ENCODE results near the gene KRTAP10-9. TPM values are rescaled to one million over a fixed set of nuclear protein-coding genes. Genes with fewer than 3 reads are reported as not detected.
"Not testable (repeated sequence)": the region's sequence is repeated elsewhere in the genome, so short reads cannot be mapped to it uniquely, and the experiment has no call there.

Gene KRTAP10-9
- total and polyA plus RNA-seq, 7 experiments from 2014 or later: not detected

- Mint-ChIP-seq H3K9me3 (peaks cover 8 to 47% (median 20%) of the 10 kb centered on the region in 11 donors), H3K4me3 (no peak overlapping the region), H3K27ac (peak overlapping the region in 1 of 9 donors; percentile 21), H3K4me1 (peaks cover 0 to 5% (median 0%) of the 10 kb centered on the region in 7 donors), H3K36me3 (peaks cover 8 to 14% (median 9%) of the 10 kb centered on the region in 5 donors), H3K27me3 (peaks cover 0 to 37% (median 6%) of the 10 kb centered on the region in 5 donors)
- no peak for ATAC-seq
- H3K9me3 ChIP-seq (ENCODE audit: control insufficient read depth in 2 of 3, low read length in 3 of 3): peaks cover 0 to 15% (median 0%) of the 10 kb centered on the region in 3 experiments
- no peak overlapping the region for H3K4me3 ChIP-seq (ENCODE audit: low read length)
- intact Hi-C loops (cut with micrococcal nuclease): no loop called here
- no peak for DNase-seq
- CTCF ChIA-PET: no interaction called here
- no peak overlapping the region for H3K27ac ChIP-seq (ENCODE audit: low read depth, low read length)
- POLR2A ChIA-PET: no interaction called here
- H3K27me3 ChIP-seq (ENCODE audit: control insufficient read depth in 2 of 2, insufficient read depth in 2 of 2, low read length in 2 of 2): no peaks in the 10 kb centered on the region
- no peaks in the 10 kb centered on the region for H3K36me3 ChIP-seq (ENCODE audit: control insufficient read depth in 2 of 3, insufficient read depth in 3 of 3, low read length in 3 of 3)
- no peaks in the 10 kb centered on the region for H3K4me1 ChIP-seq (ENCODE audit: control insufficient read depth in 2 of 2, insufficient read depth in 2 of 2, low read length in 2 of 2)
Observed at GRCh38 chr21:44606495-44606894, 20.4 kb upstream of the KRTAP10-9 start.

GRCh38 chr21:44609193-44609592 is 17.7 kb upstream of the KRTAP10-9 start:
- ChIA-PET POLR2A (no interaction called here), CTCF (no interaction called here)
- ATAC-seq: no peak
- Histone ChIP-seq H3K4me3 (ENCODE audit: low read length) (no peak overlapping the region), H3K4me1 (ENCODE audit: control insufficient read depth in 2 of 2, insufficient read depth in 2 of 2, low read length in 2 of 2) (no peaks in the 10 kb centered on the region), H3K27ac (ENCODE audit: low read depth, low read length) (no peak overlapping the region), H3K27me3 (ENCODE audit: control insufficient read depth in 2 of 2, insufficient read depth in 2 of 2, low read length in 2 of 2) (no peaks in the 10 kb centered on the region), H3K9me3 (ENCODE audit: control insufficient read depth in 2 of 3, low read length in 3 of 3) (peaks cover 0 to 19% (median 0%) of the 10 kb centered on the region in 3 experiments), H3K36me3 (ENCODE audit: control insufficient read depth in 2 of 3, insufficient read depth in 3 of 3, low read length in 3 of 3) (no peaks in the 10 kb centered on the region)
- DNase-seq: no peak
- peaks cover 0 to 11% (median 4%) of the 10 kb centered on the region in 7 donors for H3K4me1 Mint-ChIP-seq
- H3K27me3 Mint-ChIP-seq: peaks cover 0 to 30% (median 6%) of the 10 kb centered on the region in 5 donors
- intact Hi-C loops (cut with micrococcal nuclease): no loop called here
- peaks cover 8 to 14% (median 9%) of the 10 kb centered on the region in 5 donors for H3K36me3 Mint-ChIP-seq
- H3K4me3 Mint-ChIP-seq: no peak overlapping the region
- H3K9me3 Mint-ChIP-seq: peaks cover 8 to 48% (median 20%) of the 10 kb centered on the region in 11 donors
- H3K27ac Mint-ChIP-seq: no peak overlapping the region

DNA sequence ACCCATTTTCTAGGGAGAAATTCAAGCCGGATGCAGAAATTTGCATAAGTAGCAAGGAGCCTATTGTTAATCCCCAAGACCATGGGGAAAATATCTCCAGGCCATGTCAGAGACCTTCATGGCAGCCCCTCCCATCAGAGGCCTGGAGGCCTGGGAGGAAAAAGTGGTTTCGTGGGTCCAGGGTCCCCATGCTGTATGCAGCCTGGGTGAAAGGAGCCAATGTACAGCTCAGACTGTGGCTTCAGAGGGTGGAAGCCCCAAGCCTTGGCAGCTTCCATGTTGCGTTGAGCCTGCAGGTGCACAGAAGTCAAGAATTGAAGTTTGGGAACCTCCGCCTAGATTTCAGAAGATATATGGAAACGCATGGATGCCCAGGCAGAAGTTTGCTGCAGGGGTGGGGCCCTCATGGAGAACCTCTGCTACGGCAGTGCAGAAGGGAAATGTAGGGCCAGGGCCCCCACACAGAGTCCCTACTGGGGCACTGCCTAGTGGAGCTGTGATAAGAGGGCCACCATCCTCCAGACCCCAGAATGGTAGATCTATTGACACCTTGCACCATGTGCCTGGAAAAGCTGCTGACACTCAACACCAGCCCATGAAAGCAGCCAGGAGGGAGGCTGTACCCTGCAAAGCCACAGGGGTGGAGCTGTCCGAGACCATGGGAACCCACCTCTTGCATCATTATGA is 16.6 kb upstream of the KRTAP10-9 start:
- ATAC-seq, POLR2A ChIA-PET: not testable (repeated sequence)

DNA sequence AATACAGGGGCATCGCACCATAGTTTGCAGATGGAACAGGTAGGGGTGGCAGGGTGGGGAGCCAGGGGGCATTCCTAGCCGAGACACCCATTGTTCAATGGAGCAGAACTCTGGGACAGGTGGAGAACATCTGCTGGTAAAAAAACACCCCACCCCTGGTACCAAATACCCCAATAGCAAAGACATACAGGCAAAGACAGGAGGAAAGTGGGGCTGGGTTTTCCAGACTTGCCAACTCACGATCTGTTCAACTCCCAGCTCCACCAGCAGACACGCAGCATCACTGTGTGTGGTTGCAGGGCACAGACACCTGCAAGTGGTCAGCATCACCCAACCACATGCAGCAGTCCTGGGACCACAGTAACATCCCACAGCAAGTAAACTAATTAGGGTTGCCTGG is 15.3 kb upstream of the KRTAP10-9 start:
- DNase-seq: no peak
- Mint-ChIP-seq H3K4me3 (no peak overlapping the region), H3K9me3 (peaks cover 8 to 34% (median 18%) of the 10 kb centered on the region in 11 donors), H3K27me3 (peaks cover 0 to 11% (median 2%) of the 10 kb centered on the region in 5 donors), H3K36me3 (peaks cover 8 to 14% (median 9%) of the 10 kb centered on the region in 5 donors), H3K27ac (peak overlapping the region in 1 of 9 donors; percentile 47), H3K4me1 (peaks cover 5 to 28% (median 18%) of the 10 kb centered on the region in 7 donors)
- H3K36me3 ChIP-seq (ENCODE audit: control insufficient read depth in 2 of 3, insufficient read depth in 3 of 3, low read length in 3 of 3): no peaks in the 10 kb centered on the region
- H3K4me1 ChIP-seq (ENCODE audit: control insufficient read depth in 2 of 2, insufficient read depth in 2 of 2, low read length in 2 of 2): peaks cover 3 to 10% of the 10 kb centered on the region in 2 donors
- H3K9me3 ChIP-seq (ENCODE audit: control insufficient read depth in 2 of 3, low read length in 3 of 3): peaks cover 0 to 19% (median 0%) of the 10 kb centered on the region in 3 experiments
- H3K27me3 ChIP-seq (ENCODE audit: control insufficient read depth in 2 of 2, insufficient read depth in 2 of 2, low read length in 2 of 2): no peaks in the 10 kb centered on the region
- ChIA-PET CTCF (no interaction called here), POLR2A (no interaction called here)
- no peak overlapping the region for H3K27ac ChIP-seq (ENCODE audit: low read depth, low read length)
- no peak overlapping the region for H3K4me3 ChIP-seq (ENCODE audit: low read length)
- intact Hi-C loops (cut with micrococcal nuclease): no loop called here
- ATAC-seq: no peak

More for the DNA sequence above, 16.6 kb upstream of the KRTAP10-9 start:
- H3K27ac ChIP-seq (ENCODE audit: low read depth, low read length); H3K4me1 ChIP-seq (ENCODE audit: control insufficient read depth in 2 of 2, insufficient read depth in 2 of 2, low read length in 2 of 2); H3K27me3 ChIP-seq (ENCODE audit: control insufficient read depth in 2 of 2, insufficient read depth in 2 of 2, low read length in 2 of 2); H3K4me3 Mint-ChIP-seq; H3K36me3 ChIP-seq (ENCODE audit: control insufficient read depth in 2 of 3, insufficient read depth in 3 of 3, low read length in 3 of 3); H3K4me3 ChIP-seq (ENCODE audit: low read length); DNase-seq; intact Hi-C loops (cut with micrococcal nuclease); H3K27ac Mint-ChIP-seq: not testable (repeated sequence)
- peaks cover 8 to 39% (median 20%) of the 10 kb centered on the region in 11 donors for H3K9me3 Mint-ChIP-seq
- H3K9me3 ChIP-seq (ENCODE audit: control insufficient read depth in 2 of 3, low read length in 3 of 3): peaks cover 0 to 19% (median 0%) of the 10 kb centered on the region in 3 experiments
- peaks cover 8 to 14% (median 9%) of the 10 kb centered on the region in 5 donors for H3K36me3 Mint-ChIP-seq
- H3K27me3 Mint-ChIP-seq: peaks cover 0 to 20% (median 6%) of the 10 kb centered on the region in 5 donors
- H3K4me1 Mint-ChIP-seq: peaks cover 0 to 17% (median 9%) of the 10 kb centered on the region in 7 donors
- CTCF ChIA-PET: interaction anchor here (0.9 kb wide), 1 partner anchor 45 kb away, joined by 3 read pairs; the partner anchor contains the start of gene KRTAP12-4

DNA sequence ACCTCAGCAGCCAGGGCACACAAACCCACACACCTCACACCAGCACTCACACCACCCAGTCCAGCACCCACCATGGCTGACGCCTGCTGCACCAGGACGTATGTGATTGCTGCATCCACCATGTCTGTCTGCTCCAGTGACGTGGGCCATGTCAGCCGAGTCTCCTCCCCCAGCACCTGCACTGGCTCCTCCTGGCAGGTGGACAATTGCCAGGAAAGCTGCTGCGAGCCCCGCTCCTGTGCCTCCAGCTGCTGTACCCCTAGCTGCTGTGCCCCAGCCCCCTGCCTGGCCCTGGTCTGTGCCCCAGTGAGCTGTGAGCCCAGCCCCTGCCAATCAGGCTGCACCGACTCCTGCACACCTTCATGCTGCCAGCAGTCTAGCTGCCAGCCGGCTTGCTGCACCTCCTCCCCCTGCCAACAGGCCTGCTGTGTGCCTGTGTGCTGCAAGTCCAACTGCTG is 14.8 kb upstream of the KRTAP10-9 start, which contains the start of gene KRTAP10-8:
TSS of gene KRTAP10-8 (plus strand) at position 51 of the 458 bp plus-strand sequence. CDS start at position 73, 22 bp downstream.
- Histone ChIP-seq H3K36me3 (ENCODE audit: control insufficient read depth in 2 of 3, insufficient read depth in 3 of 3, low read length in 3 of 3) (no peaks in the 10 kb centered on the region), H3K4me1 (ENCODE audit: control insufficient read depth in 2 of 2, insufficient read depth in 2 of 2, low read length in 2 of 2) (peaks cover 7 to 15% of the 10 kb centered on the region in 2 donors), H3K27me3 (ENCODE audit: control insufficient read depth in 2 of 2, insufficient read depth in 2 of 2, low read length in 2 of 2) (no peaks in the 10 kb centered on the region), H3K27ac (ENCODE audit: low read depth, low read length) (no peak within 1 kb of the TSS), H3K4me3 (ENCODE audit: low read length) (no peak within 1 kb of the TSS), H3K9me3 (ENCODE audit: control insufficient read depth in 2 of 3, low read length in 3 of 3) (peaks cover 0 to 19% (median 0%) of the 10 kb centered on the region in 3 experiments)
- Mint-ChIP-seq H3K36me3 (peaks cover 8 to 14% (median 9%) of the 10 kb centered on the region in 5 donors), H3K4me1 (peaks cover 5 to 33% (median 23%) of the 10 kb centered on the region in 7 donors), H3K4me3 (peak within 1 kb of the TSS in 1 of 10 donors; percentile 41), H3K27me3 (peaks cover 0 to 9% (median 0%) of the 10 kb centered on the region in 5 donors), H3K9me3 (peaks cover 8 to 34% (median 18%) of the 10 kb centered on the region in 11 donors), H3K27ac (peak within 1 kb of the TSS in 1 of 9 donors; percentile 47)
- POLR2A ChIA-PET: no interaction called here
- no peak for DNase-seq
- CTCF ChIA-PET: no interaction called here
- intact Hi-C loops (cut with micrococcal nuclease): no loop called here
- no peak for ATAC-seq

DNA sequence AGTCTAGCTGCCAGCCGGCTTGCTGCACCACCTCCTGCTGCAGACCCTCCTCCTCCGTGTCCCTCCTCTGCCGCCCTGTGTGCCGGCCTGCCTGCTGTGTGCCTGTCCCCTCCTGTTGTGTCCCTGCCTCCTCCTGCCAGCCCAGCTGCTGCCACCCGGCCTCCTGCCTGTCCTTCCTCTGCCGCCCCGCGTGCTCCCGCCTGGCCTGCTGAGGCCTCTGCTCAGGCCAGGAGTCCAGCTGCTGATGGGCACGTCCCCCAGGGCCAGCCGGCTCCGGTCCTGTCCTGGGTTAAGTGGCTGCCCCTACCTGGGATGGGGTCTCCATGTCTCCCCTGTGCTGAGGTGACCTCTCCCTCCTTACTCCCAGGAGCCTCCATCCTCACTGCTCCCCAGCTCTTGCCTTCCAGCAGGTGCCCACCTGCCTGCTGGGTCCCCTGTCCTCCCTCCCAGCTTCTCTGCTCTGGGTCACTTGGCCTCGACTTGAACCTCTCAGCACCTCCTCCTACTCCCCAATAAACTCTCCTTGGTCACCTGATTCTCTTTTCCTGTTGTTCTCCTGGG is 14.1 kb upstream of the KRTAP10-9 start:
- ChIA-PET POLR2A (no interaction called here), CTCF (no interaction called here)
- intact Hi-C loops (cut with micrococcal nuclease): no loop called here
- H3K9me3 Mint-ChIP-seq: peaks cover 8 to 31% (median 18%) of the 10 kb centered on the region in 11 donors
- no peak overlapping the region for H3K4me3 ChIP-seq (ENCODE audit: low read length)
- H3K4me1 Mint-ChIP-seq: peaks cover 5 to 40% (median 28%) of the 10 kb centered on the region in 7 donors
- H3K36me3 Mint-ChIP-seq: peaks cover 8 to 14% (median 9%) of the 10 kb centered on the region in 5 donors
- ATAC-seq (no peak), DNase-seq (no peak)
- peak overlapping the region in 1 of 10 donors; percentile 41 for H3K4me3 Mint-ChIP-seq
- H3K27me3 ChIP-seq (ENCODE audit: control insufficient read depth in 2 of 2, insufficient read depth in 2 of 2, low read length in 2 of 2): no peaks in the 10 kb centered on the region
- no peaks in the 10 kb centered on the region for H3K36me3 ChIP-seq (ENCODE audit: control insufficient read depth in 2 of 3, insufficient read depth in 3 of 3, low read length in 3 of 3)
- peaks cover 13 to 22% of the 10 kb centered on the region in 2 donors for H3K4me1 ChIP-seq (ENCODE audit: control insufficient read depth in 2 of 2, insufficient read depth in 2 of 2, low read length in 2 of 2)
- H3K27ac Mint-ChIP-seq: peak overlapping the region in 1 of 9 donors; percentile 47
- peaks cover 0 to 5% (median 0%) of the 10 kb centered on the region in 5 donors for H3K27me3 Mint-ChIP-seq
- H3K9me3 ChIP-seq (ENCODE audit: control insufficient read depth in 2 of 3, low read length in 3 of 3): peaks cover 0 to 19% (median 0%) of the 10 kb centered on the region in 3 experiments
- no peak overlapping the region for H3K27ac ChIP-seq (ENCODE audit: low read depth, low read length)

All from naive thymus-derived CD4-positive, alpha-beta T cell (primary cell).